ENCODE data around the gene UBA1.

DNA sequence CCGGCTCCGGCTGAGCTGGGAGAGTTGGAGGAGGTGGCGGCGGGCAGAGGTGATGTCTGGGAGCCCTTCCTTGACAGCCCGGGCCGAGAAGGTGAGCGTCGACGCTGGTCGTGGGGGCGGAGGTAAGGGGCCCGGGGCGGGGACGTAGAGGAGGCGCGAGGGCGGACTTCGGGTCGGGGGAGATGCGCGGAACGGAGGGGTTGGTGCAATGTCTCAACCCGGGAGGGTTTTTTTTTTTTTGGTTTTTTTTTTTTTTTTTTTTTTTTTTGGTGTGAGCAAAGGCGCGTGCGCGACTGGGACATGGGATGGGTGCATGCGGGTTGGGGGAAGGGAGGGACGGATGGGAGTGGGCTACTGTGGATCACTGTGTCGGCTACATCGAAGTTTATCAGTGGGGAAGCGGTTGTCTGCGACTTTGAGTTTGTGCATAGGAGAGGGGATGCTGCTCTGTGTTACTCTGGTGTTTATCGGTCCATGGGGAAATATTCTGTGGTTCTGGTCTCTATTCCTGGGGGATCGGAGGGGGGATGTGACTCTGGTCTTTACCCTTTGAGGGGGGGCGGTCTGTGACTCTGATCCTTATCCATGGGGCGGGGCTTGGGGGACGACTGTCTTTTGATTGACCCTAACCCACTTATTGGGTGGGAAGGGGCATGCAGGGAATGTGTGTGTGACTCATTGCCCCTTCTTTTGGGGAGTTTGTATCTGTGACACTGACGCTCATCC lies 48.1 kb upstream of the UBA1 start:
- TF ChIP-seq, protein P1, sequence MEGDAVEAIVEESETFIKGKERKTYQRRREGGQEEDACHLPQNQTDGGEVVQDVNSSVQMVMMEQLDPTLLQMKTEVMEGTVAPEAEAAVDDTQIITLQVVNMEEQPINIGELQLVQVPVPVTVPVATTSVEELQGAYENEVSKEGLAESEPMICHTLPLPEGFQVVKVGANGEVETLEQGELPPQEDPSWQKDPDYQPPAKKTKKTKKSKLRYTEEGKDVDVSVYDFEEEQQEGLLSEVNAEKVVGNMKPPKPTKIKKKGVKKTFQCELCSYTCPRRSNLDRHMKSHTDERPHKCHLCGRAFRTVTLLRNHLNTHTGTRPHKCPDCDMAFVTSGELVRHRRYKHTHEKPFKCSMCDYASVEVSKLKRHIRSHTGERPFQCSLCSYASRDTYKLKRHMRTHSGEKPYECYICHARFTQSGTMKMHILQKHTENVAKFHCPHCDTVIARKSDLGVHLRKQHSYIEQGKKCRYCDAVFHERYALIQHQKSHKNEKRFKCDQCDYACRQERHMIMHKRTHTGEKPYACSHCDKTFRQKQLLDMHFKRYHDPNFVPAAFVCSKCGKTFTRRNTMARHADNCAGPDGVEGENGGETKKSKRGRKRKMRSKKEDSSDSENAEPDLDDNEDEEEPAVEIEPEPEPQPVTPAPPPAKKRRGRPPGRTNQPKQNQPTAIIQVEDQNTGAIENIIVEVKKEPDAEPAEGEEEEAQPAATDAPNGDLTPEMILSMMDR (IDR thresholded peaks at IDR 0.05), result no peak
- TF ChIP-seq POLR2AphosphoS5 (IDR thresholded peaks at IDR 0.05) (no peak), EP300 (IDR thresholded peaks at IDR 0.05) (no peak)

Data from esophagus muscularis mucosa (tissue), 4 donors.